Thyroid gland (tissue), 4 donors: Measurements from ENCODE around the gene ABLIM1.

ENCODE experiments used
- POLR2A ChIP-seq, 2 donors: fragments of 450-650 bp; IDR thresholded peaks; one replicate each; pipeline ENCODE4 v1.6.1; 2017; ENCODE audit warnings: antibody characterized with exemption in 2 of 2, mild to moderate bottlenecking in 2 of 2, moderate library complexity in 1 of 2
- TF ChIP-seq, protein P1 (sequence below), 6 experiments: fragments of 200-600 bp in 3 of 6; fragments of 450-650 bp in 3 of 6; sonication (generic) in 3 of 6; IDR thresholded peaks; one replicate each; pipeline ENCODE4 v1.5.1; 2016 to 2019; ENCODE audit warnings: antibody characterized with exemption in 6 of 6, mild to moderate bottlenecking in 2 of 6, inconsistent platforms in 1 of 6, moderate library complexity in 1 of 6

DNA sequence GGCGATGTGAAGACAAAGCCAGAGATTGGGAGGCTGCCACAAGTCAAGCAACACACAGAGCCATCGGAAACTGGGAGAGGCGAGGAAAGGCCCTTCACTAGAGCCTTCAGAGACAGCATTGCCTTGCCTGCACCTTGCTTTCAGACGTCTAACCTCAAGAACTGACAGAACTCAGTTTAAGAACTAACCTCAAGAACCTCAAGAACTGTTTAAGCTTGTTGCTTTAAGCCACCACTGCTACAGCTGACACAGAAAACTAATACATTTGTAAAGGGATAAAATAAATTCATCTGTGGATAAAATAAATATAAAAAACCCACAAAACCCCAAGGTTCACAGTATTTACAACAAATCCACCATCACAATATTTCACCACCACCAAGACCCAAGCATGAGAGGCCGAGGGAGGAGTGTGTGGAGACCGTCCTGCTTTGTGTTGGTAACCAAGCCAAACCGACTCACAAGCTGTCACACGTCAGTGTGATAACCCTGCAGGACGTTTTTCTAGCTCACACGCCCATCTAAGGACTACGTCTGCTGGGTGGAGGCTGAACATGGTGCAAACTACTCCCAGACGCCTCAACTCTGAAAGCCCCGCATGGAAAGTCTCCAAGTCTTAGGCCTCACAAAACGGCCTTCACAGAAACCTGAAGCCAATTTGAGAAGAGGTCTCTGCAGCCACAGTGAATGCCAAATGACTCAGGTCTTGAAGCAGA lies 116.8 kb downstream of the ABLIM1 start:
- TF ChIP-seq, protein P1, sequence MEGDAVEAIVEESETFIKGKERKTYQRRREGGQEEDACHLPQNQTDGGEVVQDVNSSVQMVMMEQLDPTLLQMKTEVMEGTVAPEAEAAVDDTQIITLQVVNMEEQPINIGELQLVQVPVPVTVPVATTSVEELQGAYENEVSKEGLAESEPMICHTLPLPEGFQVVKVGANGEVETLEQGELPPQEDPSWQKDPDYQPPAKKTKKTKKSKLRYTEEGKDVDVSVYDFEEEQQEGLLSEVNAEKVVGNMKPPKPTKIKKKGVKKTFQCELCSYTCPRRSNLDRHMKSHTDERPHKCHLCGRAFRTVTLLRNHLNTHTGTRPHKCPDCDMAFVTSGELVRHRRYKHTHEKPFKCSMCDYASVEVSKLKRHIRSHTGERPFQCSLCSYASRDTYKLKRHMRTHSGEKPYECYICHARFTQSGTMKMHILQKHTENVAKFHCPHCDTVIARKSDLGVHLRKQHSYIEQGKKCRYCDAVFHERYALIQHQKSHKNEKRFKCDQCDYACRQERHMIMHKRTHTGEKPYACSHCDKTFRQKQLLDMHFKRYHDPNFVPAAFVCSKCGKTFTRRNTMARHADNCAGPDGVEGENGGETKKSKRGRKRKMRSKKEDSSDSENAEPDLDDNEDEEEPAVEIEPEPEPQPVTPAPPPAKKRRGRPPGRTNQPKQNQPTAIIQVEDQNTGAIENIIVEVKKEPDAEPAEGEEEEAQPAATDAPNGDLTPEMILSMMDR (IDR thresholded peaks at IDR 0.05), result no peak
- no peak for TF ChIP-seq POLR2A (IDR thresholded peaks at IDR 0.05)
